ENCODE measurements around the gene EMC6. TPM values are rescaled to one million over a fixed set of nuclear protein-coding genes. Genes with fewer than 3 reads are reported as not detected.

The EMC6 gene
- polyA plus RNA-seq, 1 donor from 2014 or later: 81.8 TPM

Other genes with a start within 250 kb of the EMC6 start
- not detected for gene OR1E2, start 235.0 kb upstream of the EMC6 start, polyA plus RNA-seq
- gene SPATA22, start 197.0 kb upstream of the EMC6 start, polyA plus RNA-seq: not detected
- gene ASPA, start 192.8 kb upstream of the EMC6 start, polyA plus RNA-seq: not detected
- gene TRPV3, start 111.0 kb upstream of the EMC6 start, polyA plus RNA-seq: 2.2 TPM
- 2.5 TPM for gene TRPV1, start 59.4 kb upstream of the EMC6 start, polyA plus RNA-seq
- 7.0 TPM for gene SHPK, start 32.6 kb upstream of the EMC6 start, polyA plus RNA-seq
- 13.0 TPM for gene CTNS, start 32.1 kb upstream of the EMC6 start, polyA plus RNA-seq
- 72.1 TPM for gene TAX1BP3, start 234 bp upstream of the EMC6 start, polyA plus RNA-seq
- gene P2RX5, start 27.3 kb downstream of the EMC6 start, polyA plus RNA-seq: 764 TPM
- gene HASPIN, start 55.1 kb downstream of the EMC6 start, polyA plus RNA-seq: 0.34 TPM
- gene ITGAE, start 132.4 kb downstream of the EMC6 start, polyA plus RNA-seq: 125 TPM
- 12.5 TPM for gene NCBP3, start 177.4 kb downstream of the EMC6 start, polyA plus RNA-seq
- gene CAMKK1, start 224.2 kb downstream of the EMC6 start, polyA plus RNA-seq: 0.53 TPM
- 2.4 TPM for gene P2RX1, start 247.7 kb downstream of the EMC6 start, polyA plus RNA-seq